Fibroblast of villous mesenchyme (primary cell): ENCODE data around the gene SRRD. TPM values are rescaled to one million over a fixed set of nuclear protein-coding genes. Genes with fewer than 3 reads are reported as not detected.
A peak's percentile ranks its signal among the peaks of the same experiment; 100 is the strongest.

Experiments used
- DNase-seq: peaks from one replicate; pipeline ENCODE4 v3.0.0-alpha.2; 2010; ENCODE audit warnings: low read depth
- H3K4me3 ChIP-seq: 2 replicates; pipeline ENCODE4 v1.5.1; 2011; ENCODE audit warnings: low read depth, mild to moderate bottlenecking, low read length
- CTCF ChIP-seq: IDR thresholded peaks from 2 replicates; pipeline ENCODE4 v1.5.1; 2012; ENCODE audit warnings: low read depth, mild to moderate bottlenecking, low read length; ENCODE audit not compliant: insufficient read depth
- total RNA-seq: library from RNA; depleted of rRNA; stranded (reverse); fragments of >200 nt; gene quantifications from 2 replicates; pipeline ENCODE4 v1.2.3, GENCODE V29; 2012

Gene SRRD
- total RNA-seq, 1 donor = 10.4 TPM

- H3K4me3 ChIP-seq = no peak overlapping the region
- DNase-seq = peak; percentile 59
- peak; percentile 71 for TF ChIP-seq CTCF
Observed at GRCh38 chr22:26502688-26503561, 19.2 kb downstream of the SRRD start.

GRCh38 chr22:26503758-26504157 lies 20.1 kb downstream of the SRRD start:
- no peak for TF ChIP-seq CTCF

GRCh38 chr22:26508148-26508547 lies 24.5 kb downstream of the SRRD start:
- TF ChIP-seq CTCF = no peak
- no peak overlapping the region for H3K4me3 ChIP-seq
- DNase-seq = no peak

More at GRCh38 chr22:26503758-26504157, 20.1 kb downstream of the SRRD start:
- no peak overlapping the region for H3K4me3 ChIP-seq
- no peak for DNase-seq

- TF ChIP-seq CTCF = no peak
- peak; percentile 93 for DNase-seq
- peak within 1 kb of the TSS; percentile 83 for H3K4me3 ChIP-seq
Observed at GRCh38 chr22:26512149-26512793, 28.6 kb downstream of the SRRD start, which contains the start of gene TFIP11. TSS of gene TFIP11 (minus strand) at chr22:26512473. CDS start at chr22:26510272, 2,201 bp downstream.

- no peak overlapping the region for H3K4me3 ChIP-seq
- TF ChIP-seq CTCF = no peak
- no peak for DNase-seq
Observed at GRCh38 chr22:26513838-26514237, 30.2 kb downstream of the SRRD start.

GRCh38 chr22:26514419-26515161 lies 30.9 kb downstream of the SRRD start:
- no peak for DNase-seq
- H3K4me3 ChIP-seq = no peak overlapping the region
- TF ChIP-seq CTCF = no peak
